Measurements from ENCODE around the gene KDM5A.
"Not testable (repeated sequence)": the region's sequence is repeated elsewhere in the genome, so short reads cannot be mapped to it uniquely, and the experiment has no call there.

KDM5A gene

DNA sequence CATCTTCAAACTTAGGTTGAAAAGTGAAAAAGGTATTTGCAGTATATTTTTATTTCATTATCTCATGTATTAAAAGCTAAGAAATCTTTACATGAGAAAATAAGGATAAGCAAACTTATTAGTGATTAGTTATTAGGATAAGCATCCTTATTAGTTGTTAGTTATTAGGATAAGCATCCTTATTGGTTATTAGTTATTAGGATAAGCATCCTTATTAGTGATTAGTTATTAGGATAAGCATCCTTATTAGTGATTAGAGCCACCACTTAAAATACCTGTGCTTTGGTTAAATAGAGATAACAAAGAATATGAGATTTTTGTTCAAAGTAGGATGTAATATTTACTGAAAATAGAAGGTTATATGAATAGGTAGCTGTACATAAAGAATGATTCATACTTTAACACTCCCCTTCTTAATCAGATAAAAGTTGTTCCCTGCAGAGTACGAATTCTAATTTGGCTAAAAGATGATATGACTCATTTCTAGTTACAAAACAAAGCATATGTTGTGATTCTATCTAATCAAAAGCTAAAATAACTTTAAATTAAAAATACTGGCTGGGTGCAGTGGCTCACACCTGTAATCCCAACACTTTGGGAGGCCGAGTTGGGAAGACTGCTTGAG is 56.4 kb downstream of the KDM5A start:
- ATAC-seq (no peak), DNase-seq (no peak)

DNA sequence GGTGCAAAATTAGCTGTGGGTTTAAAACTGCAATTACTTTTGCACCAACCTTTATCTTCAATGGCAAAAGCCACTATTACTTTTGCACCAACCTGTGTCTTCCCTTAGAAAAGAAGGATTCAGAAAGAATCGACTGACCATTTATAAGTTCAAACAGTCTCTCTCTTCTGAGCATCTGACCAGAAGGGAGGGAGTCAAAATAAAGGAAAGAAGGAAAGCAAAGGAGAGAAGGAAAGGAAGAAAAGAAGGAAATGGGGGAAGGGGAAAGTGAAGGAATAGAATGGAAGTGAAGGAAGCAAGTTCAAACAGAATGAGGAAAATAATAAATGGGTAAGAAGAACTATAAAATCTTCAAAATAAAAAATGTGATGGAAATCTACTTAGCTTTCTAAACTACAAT is 57.8 kb downstream of the KDM5A start:
- DNase-seq (no peak), ATAC-seq (no peak)

DNA sequence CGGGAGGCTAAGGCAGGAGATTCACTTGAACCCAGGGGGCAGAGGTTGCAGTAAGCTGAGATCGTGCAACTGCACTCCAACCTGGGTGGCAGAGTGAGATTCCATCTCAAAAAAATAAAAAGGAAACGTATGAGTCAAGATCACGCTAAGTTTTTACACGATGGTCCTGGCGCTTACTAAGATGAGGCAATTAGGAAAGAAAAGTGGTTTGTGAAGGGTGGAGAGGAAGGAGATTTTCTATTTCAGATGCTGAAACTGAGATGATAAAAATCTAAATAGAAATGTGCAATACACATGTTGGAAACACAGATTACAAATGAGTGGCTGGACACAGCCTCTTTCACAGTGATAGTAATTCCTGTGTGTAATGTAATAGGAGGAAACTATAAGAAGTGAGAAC is 63.2 kb downstream of the KDM5A start:
- ATAC-seq, result no peak
- DNase-seq, result no peak

DNA sequence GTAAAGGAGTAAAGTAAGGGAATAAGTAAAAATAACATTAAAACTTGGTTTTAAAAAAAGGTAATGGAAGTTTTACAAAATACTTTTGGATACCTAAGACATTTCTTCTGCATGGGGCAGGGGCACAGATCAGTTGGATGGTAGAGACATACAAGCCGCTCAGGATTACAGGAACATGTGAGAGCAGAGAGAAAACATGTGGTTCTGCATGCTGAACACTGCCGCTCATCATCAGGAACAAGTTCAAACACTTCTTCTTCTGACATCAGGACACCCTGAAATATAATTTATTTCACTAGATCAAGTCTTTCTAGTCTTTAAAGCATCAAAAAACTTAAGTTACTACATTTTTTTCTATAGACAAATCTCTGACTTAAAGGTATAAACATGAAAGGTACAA is 65.6 kb downstream of the KDM5A start:
- ATAC-seq (no peak), DNase-seq (no peak)

DNA sequence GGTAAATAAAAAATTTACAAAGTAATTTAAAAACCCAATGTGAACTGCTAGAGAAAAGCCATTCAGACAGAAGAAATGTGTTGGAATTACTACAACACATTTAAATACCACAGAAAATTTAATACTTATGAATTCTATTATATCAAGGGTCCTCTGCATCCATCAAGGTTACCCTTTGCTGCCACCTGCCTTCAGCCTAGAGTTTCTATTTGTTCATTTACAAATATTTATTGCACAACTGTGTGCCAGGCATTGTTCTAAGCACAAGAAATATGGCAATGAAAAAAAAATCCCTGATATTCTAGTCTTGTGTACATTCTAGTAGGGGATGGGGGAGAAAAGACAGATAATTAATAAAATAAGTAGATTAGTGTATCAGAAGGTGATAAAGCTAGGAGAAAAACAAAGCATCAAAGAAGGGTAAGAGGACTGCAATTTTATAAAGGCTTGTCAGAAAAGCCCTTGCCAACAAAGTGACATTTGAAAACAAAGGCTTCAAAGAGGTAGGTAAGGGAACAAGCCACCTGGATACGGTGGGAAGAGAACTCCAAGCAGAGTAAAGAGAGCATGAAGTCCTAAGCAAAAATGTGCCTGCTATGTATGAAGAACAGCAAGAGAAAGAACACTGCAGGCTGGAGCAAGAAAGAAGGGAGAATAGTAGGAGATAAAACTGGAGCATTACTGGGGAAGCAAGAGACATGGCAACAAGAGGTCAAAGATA is 67.4 kb downstream of the KDM5A start:
- DNase-seq (no peak), ATAC-seq (no peak)

DNA sequence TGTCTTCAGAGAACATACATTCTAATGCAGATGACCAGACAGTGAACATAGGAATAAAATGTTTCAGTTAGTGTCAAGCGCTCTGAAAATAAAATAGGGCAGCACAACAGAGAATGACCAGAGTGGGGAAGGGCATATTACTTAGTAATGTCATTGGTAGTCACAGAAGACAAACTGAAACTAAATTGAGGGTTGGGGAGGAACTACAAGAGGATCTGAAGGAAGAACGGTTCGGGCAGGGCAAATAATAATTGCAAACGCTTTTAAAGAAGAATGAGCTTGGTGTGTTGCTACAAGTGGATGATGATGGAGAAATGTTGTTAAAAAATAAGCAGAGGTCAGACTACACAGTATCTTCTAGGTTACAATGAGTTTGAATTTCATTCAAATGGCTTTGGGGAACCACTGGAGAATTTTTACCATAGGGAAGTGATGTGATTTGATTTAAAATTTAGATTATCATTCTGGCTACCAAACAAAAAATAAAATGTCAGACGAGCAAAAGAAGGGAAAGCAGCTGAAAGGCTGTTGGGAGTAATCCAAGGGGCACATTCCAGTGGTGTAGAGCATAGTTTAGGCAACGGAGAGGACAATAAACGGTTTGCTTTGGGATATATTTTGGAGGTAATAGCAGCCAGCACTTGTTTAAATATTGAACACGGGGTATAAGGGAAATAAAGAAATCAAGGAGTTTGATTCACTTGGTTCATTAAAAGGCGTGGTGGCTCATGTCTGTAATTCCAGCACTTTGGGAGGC is 70.2 kb downstream of the KDM5A start:
- ATAC-seq (no peak), DNase-seq (no peak)

DNA sequence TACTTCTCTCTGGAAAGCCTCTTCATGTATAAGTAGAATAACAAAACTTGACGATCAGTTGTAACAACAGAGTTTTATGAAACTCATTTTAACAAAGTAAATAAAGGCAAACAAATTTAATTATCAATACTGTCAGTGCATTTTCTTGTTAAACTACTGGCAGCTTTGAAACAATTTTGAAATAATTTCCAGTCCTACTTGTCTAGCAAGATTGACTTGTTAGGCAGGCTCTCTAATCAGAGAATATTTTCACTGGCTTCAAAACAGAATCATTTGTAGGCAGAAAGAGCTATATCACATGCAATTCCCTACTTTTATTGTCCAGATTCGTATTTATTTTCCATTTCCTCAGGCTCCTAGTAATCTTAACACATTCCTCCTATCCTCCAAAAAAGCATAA is 80.6 kb downstream of the KDM5A start:
- no peak for ATAC-seq
- DNase-seq, result no peak

DNA sequence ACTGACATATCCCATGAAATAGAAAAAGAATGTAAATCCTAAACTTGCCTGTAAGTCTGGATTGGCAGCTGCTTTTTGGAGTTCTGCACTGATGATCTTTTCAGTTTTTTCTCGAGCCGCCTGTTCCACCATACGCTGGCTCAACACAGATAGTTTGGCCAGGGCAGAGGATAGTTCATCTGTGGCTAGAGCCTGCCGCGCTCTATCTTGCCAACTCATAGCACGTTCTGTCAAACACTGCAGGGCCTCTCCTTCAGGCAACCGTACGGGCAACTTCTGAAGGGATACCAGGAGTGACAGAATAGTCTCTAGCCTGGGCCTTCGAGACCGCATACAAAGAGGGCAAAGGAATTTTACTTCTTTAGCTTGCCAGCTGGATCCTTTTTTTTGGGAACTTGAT is 81.7 kb downstream of the KDM5A start:
- ATAC-seq (no peak), DNase-seq (no peak)

DNA sequence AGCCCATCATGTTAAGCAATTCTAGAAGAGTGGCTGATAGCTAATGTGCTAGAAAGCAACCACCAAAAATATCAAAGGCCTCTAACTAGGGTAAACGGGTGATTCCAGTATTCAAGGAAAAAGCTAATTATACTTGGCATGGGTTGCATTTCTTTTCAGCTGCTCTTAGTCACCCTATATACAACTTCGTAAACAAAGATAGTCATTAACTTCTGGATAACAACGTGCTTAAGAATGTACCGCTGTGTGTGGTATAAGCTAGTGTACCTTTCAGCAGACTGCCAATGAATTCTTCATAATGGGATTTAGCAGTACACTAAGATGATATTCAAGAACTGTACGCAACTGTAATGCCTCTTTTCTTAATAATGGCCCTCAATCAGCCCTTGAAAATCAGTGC is 84.3 kb downstream of the KDM5A start:
- no peak for DNase-seq
- ATAC-seq, result no peak

DNA sequence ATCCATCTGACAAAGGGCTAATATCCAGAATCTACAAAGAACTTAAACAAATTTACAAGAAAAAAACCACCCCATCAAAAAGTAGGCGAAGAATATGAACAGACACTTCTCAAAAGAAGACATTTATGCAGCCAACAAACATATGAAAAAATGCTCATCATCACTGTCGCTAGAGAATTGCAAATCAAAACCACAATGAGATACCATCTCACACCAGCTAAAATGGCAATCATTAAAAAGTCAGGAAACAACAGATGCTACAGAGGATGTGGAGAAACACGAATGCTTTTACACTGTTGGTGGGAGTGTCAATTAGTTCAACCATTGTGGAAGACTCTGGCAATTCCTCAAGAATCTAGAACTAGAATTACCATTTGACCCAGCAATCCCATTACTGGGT is 86.4 kb downstream of the KDM5A start:
- not testable (repeated sequence) for DNase-seq, ATAC-seq

DNA sequence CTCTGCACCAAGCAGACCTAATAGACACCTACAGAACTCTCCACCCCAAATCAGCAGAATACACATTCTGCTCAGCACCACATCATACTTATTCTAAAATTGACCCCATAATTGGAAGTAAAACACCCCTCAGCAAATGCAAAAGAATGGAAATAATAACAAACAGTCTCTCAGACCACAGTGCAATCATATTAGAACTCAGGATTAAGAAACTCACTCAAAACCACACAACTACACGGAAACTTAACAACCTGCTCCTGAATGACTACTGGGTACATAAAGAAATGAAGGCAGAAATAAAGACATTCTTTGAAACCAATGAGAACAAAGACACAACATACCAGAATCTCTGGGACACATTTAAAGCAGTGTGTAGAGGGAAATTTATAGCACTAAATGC is 89.0 kb downstream of the KDM5A start:
- DNase-seq, result not testable (repeated sequence)

DNA sequence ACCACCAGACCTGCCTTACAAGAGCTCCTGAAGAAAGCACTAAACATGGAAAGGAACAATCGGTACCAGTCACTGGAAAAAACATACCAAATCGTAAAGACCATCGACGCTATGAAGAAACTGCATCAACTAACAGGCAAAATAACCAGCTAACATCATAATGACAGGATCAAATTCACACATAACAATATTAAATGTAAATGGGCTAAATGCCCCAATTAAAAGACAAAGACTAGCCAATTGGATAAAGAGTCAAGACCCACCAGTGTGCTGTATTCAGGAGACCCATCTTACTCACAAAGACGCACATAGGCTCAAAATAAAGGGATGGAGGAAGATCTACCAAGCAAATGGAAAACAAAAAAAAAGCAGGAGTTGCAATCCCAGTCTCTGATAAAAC is 89.6 kb downstream of the KDM5A start:
- DNase-seq, ATAC-seq: not testable (repeated sequence)

More for the DNA sequence above, 89.0 kb downstream of the KDM5A start:
- not testable (repeated sequence) for ATAC-seq

DNA sequence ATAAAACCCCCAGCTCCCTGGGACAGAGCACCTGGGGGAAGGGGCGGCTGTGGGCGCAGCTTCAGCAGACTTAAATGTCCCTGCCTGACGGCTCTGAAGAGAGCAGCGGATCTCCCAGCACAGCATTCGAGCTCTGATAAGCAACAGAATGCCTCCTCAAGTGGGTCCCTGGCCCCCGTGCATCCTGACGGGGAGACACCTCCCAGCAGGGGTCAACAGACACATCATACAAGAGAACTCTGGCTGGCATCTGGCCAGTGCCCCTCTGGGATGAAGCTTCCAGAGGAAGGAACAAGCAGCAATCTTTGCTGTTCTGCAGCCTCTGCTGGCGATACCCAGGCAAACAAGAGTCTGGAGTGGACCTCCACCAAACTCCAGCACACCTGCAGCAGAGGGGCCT is 91.1 kb downstream of the KDM5A start:
- not testable (repeated sequence) for DNase-seq, ATAC-seq

DNA sequence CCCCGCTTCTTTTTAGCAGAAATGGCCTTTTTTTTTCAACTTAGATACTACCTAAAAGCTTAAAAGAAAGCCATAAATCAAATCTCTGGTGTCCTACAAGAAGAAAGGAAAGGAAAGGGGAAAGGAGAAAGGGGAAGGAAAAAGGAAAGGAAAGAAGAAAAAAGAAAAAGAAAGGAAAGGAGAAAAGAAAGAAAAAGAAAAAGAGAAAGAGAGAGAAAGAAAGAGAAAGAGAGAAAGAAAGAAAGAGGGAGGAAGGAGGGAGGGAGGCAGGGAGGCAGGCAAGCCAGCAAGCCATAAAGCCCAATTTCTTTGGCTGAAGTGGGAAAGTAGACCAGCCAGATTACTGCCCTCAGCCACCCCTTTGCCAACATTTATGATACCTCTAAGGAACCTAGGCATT is 94.0 kb downstream of the KDM5A start:
- DNase-seq (no peak), ATAC-seq (no peak)

DNA sequence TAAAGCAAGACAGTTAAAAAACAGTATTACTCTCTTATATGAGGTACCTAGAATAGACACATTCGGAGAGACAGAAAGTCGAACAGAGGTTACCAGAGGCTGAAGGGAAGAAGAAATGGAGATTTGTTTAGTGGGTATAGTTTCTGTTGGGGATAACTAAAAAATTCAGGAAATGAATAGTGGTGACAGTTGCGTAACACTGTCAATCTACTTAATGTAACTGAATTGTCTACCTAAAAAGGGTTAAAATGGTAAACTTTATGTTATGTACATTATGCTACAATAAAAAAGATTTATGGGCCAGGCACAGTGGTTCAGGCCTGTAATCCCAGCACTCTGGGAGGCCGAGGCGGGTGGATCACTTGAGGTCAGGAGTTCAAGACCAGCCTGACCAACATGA is 95.9 kb downstream of the KDM5A start:
- ATAC-seq (no peak), DNase-seq (no peak)

DNA sequence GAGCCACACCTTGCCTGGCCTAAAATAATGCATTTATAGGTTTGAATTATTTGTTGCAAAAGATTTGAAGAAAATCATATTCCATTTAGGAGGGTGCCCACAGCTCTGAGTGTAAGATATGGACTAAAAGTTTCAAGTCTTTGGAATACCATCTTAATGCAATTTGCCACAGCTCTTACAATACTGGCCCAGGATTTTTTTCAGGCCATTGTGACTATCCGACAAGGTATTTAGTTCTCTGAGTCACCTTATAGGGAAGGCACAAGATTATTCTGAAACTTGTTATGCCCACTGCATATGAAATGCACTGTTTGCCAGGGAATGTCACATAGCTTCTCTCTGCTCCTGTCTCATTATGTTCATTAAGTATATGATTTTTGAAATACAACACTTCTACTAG is 96.9 kb downstream of the KDM5A start:
- ATAC-seq (no peak), DNase-seq (no peak)

DNA sequence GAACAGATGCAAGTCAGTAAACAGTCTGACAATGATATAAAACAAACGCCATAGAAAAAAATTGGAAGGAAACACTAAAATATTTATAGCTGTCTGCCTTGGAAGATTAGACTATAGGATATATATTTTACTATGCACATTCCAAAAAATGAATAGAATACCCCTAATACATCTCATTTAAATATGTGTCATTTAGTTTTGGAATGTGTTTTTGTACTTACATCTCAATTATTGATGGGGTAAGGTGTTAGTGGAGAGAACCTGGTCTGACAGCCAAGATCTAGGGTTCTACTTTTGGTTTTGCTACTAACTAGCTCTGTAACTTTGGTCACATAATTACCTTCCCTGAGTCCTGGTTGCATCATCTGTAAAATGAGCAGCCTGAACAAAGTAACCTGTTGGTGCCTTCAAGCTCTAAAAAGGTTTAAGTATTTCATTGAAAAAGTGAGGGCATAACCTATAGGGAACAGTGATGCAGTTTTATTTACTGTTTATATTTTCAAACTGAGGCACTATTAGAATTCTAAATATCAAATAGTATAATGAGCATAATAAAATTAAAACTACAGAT is 97.9 kb downstream of the KDM5A start:
- ATAC-seq, result no peak
- DNase-seq, result no peak

DNA sequence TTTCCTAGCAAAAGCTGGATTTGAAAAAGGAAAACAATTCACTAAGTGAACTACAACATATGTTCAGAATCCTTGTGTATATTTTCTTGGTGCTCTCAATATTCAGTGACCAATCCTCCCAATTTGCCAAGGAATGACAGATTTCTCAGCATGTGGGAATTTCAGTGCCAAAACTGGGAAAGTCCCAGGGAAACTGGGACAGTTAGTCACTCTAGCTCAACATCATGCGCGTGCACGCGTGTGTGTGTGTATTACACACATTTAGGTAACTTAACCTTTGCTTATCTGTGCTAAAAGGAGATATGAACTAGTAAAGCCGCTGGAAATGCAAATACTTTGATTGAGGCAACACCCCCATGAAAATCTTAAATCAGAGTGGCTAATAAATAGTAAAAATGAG is 100.4 kb downstream of the KDM5A start:
- DNase-seq (no peak), ATAC-seq (no peak)

DNA sequence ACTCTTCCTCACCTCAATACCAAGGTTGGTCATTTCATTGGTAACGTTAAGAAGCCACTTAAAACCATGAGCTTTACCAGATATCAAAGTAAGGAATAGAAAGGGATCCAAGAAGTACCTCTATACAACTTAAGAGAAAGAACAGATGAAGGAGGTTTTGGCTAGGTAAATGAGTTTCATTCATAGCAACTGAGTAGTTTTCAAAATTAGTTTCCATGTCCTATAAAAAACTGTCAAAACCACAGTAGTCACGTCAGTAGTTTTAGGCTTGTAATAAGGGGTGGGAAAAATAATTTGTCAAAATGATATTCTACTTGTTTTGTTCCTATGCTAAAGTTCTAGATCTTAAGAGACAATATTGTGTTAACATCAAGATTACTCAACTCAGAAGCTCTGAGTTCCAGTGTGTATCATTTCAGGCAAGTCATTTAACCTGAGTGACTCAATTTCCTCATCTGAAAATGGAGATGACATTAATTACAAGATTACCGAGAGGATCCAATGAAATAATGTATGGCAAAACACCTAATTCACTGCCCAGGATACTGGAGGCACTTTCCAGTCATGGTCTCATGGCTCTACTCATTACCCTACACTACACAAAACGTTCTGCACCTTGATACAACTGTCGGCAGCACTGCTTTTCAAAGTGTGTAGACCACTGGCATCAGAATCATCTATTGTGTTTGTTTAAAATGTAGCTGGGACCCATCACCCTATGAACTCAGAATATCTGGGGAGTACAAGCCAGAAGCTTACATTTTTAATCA is 102.4 kb downstream of the KDM5A start:
- ATAC-seq (peak; percentile 82), DNase-seq (no peak)

DNA sequence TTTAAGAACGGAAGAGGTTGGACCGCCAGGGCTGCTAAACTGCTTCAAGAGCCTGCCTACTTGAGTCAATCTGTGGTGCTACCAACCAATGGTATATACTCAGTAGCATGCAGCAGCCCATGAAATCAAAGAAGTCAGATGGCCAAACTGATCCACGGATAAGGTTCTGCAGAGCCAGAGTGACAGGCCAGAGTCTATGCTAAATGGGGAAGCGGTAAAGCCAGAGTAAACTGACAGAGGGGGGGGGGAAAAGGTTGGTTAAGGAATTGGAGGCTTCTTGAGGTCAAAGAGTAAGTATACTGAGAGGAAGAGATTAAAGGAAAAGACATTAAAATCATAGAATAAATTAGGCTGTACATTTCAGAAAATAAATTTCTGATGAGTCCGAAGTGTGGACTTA is 111.1 kb downstream of the KDM5A start:
- ATAC-seq (no peak), DNase-seq (no peak)

DNA sequence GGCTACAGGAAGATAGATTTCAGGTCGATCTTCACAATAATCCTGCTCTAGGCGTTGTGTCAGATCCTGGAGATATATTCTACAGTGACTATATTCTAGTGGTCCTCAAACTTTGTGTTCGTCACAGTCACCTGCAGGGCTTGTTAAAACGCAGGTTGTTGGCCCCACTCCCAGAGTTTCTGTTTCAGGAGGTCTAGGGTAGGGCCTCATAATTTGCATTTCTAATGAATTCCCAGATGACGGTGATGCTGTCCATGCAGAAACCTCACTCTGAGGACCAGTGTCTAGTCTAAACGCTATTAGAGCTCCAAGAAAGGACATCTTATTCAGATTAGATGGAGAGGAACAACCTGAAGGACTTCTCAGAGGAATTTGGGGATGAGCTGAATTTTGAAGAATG is 113.3 kb downstream of the KDM5A start:
- ATAC-seq (no peak), DNase-seq (no peak)

DNA sequence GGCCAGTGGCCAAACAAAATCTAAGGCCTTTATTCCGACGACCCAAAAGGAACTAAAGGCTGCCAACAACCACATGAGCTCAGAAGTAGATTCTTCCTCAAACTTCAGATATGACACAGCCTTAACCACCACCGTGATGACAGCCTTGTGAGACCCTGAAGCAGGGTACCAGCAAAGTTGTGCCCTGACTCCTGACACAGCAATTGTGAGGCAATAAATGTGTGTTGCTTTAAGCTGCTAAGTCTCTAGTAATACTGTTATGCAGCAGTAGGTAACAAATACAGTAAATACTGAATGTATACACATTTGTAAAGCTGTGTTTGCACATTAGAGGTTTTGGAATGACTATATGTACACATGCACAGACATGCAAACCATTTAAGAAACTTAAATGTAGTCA is 115.7 kb downstream of the KDM5A start:
- DNase-seq, result no peak
- no peak for ATAC-seq

All from stimulated activated naive CD8-positive, alpha-beta T cell treated with anti-CD3 and anti-CD28 coated beads, Interleukin-15, Interleukin-2, amounts not matched to agents 100 U/mL and 50 U/mL, for 24 hours (primary cell).